OCI-LY7 (cell line): ENCODE data around the gene CDC6.

Experiments
- EZH2phosphoT487 ChIP-seq: fragments of 200-600 bp; sonication (generic); IDR thresholded peaks from 2 replicates; pipeline ENCODE4 v1.6.1; 2018; ENCODE audit warnings: low read depth, borderline replicate concordance, mild to moderate bottlenecking, mixed run types, antibody characterized with exemption, low read length, moderate library complexity, mixed read lengths
- TF ChIP-seq, protein P1 (sequence below): fragments of 200-600 bp; sonication (generic); conservative IDR thresholded peaks from 2 replicates; pipeline ENCODE4 v1.5.1; 2014; ENCODE audit warnings: mild to moderate bottlenecking, antibody characterized with exemption, low read length, moderate library complexity, mixed read lengths

DNA sequence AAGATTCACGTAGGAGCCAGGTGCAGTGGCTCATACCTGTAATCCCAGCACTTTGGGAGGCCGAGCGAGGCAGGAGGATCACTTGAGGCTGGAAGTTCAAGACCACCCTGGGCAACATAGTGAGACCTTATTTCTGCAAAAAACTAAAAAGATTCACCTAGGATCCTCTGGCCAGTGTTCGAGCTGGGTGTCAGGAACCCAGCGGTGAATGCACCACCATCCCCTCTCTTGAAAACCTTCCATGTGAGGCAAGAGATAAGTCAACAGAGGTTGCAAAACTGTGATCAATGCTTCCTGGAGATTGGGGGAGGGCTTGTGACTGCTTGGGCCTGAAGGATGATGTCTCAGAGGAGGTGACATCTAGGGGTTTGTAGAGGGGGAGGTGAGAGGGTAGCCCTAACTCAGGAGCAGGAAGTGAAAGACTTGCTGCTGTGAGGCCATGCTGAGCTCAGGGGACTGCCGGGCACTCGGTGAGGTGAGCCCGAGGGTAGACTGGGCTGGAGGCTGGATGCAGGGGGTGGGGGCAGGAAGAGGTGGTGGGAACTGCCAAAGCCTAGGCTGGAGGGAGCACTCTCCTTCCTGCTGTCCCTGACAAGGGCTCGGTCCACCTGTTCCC, 65.2 kb downstream of the CDC6 start:
- TF ChIP-seq, protein P1, sequence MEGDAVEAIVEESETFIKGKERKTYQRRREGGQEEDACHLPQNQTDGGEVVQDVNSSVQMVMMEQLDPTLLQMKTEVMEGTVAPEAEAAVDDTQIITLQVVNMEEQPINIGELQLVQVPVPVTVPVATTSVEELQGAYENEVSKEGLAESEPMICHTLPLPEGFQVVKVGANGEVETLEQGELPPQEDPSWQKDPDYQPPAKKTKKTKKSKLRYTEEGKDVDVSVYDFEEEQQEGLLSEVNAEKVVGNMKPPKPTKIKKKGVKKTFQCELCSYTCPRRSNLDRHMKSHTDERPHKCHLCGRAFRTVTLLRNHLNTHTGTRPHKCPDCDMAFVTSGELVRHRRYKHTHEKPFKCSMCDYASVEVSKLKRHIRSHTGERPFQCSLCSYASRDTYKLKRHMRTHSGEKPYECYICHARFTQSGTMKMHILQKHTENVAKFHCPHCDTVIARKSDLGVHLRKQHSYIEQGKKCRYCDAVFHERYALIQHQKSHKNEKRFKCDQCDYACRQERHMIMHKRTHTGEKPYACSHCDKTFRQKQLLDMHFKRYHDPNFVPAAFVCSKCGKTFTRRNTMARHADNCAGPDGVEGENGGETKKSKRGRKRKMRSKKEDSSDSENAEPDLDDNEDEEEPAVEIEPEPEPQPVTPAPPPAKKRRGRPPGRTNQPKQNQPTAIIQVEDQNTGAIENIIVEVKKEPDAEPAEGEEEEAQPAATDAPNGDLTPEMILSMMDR = no peak
- no peak for TF ChIP-seq EZH2phosphoT487
